OCI-LY3 (cell line): ENCODE results near the gene SLIT1.

Experiments
- CTCF ChIP-seq: fragments of 200-600, 300-600 bp; sonication (generic); IDR thresholded peaks from 2 replicates; pipeline ENCODE4 v1.5.1; 2014; ENCODE audit warnings: antibody characterized with exemption, low read length, low read depth
- EZH2phosphoT487 ChIP-seq: fragments of 200-600 bp; shearing (Covaris generic); IDR thresholded peaks from 2 replicates; pipeline ENCODE4 v1.6.1; 2018; ENCODE audit warnings: antibody characterized with exemption, mixed run types, low read depth

GRCh38 chr10:97178074-97178473, 7.7 kb downstream of the SLIT1 start:
- TF ChIP-seq CTCF (no peak), EZH2phosphoT487 (no peak)
